Body of pancreas (tissue), 4 donors: ENCODE measurements around the gene FAM234B.

ENCODE experiments used
- CTCF ChIP-seq, 7 experiments: fragments of 450-650 bp in 4 of 7; fragments of 200-600 bp in 3 of 7; sonication (generic) in 3 of 7; IDR thresholded peaks; one replicate each; pipeline ENCODE4 v1.5.1; 2016 to 2019; ENCODE audit warnings: antibody characterized with exemption in 7 of 7
- POLR2A ChIP-seq, 3 donors: fragments of 450-650 bp; IDR thresholded peaks; one replicate each; pipeline ENCODE4 v1.6.1; 2016; ENCODE audit warnings: antibody characterized with exemption in 3 of 3, mild to moderate bottlenecking in 2 of 3

- TF ChIP-seq CTCF (IDR thresholded peaks at IDR 0.05) (no peak), POLR2A (IDR thresholded peaks at IDR 0.05) (no peak)
Observed at GRCh38 chr12:13082861-13083260, 38.7 kb downstream of the FAM234B start.
